ENCODE measurements around the gene TARS3. TPM values are rescaled to one million over a fixed set of nuclear protein-coding genes. Genes with fewer than 3 reads are reported as not detected.
"Not testable (repeated sequence)": the region's sequence is repeated elsewhere in the genome, so short reads cannot be mapped to it uniquely, and the experiment has no call there.

Gene TARS3
- total RNA-seq, 2 donors from 2014 or later = 12.6 to 14.2 TPM

DNA sequence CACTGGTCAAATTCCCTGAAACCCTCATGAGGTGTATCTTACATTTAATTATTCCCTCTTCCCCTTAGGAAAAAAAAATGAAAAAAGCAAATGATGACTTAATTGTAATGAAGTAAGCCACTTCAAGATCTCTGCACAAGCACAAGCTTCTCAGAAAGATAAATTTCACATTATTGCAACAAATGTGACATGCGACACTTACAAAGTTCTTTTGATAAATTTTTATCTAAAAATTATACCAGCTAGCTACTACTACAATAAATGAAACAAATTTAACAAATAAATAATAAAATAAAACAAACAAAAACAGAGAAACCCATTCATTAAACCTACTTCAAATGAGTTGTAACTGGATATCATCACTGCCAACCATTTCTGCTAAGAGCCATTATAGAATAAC lies 62.1 kb downstream of the TARS3 start:
- DNase-seq = no peak
- no peak for ATAC-seq (replicated peaks in 1 of 2)
- Mint-ChIP-seq H3K4me3 (no peak overlapping the region), H3K27me3 (ENCODE audit: low read depth) (no peaks in the 10 kb centered on the region), H3K27ac (no peak overlapping the region), H3K9me3 (no peaks in the 10 kb centered on the region), H3K4me1 (ENCODE audit: low read depth) (peaks cover 7% of the 10 kb centered on the region), H3K36me3 (ENCODE audit: insufficient read depth in 2 of 2) (no peaks in the 10 kb centered on the region)

DNA sequence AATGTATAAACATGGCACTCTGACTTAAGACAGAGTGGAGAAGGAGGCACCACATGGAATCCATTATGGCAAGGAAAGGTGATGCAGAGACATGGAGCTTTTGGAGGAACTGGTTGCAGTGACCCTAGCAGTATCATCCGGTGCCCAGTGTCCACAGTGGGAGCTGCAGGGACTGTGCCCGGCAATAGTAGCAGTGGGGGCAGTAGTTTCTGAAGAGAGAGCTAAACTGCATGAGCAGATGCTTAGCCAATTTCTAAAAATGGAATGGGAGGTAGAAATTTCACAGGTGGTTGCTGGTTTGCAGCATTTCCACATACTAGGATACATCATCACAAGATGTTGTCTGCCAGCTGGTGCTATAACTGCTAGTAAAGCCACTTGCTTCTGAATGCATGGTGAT lies 64.3 kb downstream of the TARS3 start:
- no peak overlapping the region for H3K4me3 Mint-ChIP-seq
- no peaks in the 10 kb centered on the region for H3K27me3 Mint-ChIP-seq (ENCODE audit: low read depth)
- ATAC-seq (replicated peaks in 1 of 2) (no peak), DNase-seq (no peak)
- H3K27ac Mint-ChIP-seq = no peak overlapping the region
- H3K9me3 Mint-ChIP-seq = no peaks in the 10 kb centered on the region
- H3K36me3 Mint-ChIP-seq (ENCODE audit: insufficient read depth in 2 of 2) = no peaks in the 10 kb centered on the region
- peaks cover 7% of the 10 kb centered on the region for H3K4me1 Mint-ChIP-seq (ENCODE audit: low read depth)

GRCh38 chr15:101657968-101658784 lies 66.1 kb downstream of the TARS3 start:
- no peaks in the 10 kb centered on the region for H3K27me3 Mint-ChIP-seq (ENCODE audit: low read depth)
- no peak overlapping the region for H3K4me3 Mint-ChIP-seq
- no peak for ATAC-seq (replicated peaks in 1 of 2)
- no peaks in the 10 kb centered on the region for H3K36me3 Mint-ChIP-seq (ENCODE audit: insufficient read depth in 2 of 2)
- no peaks in the 10 kb centered on the region for H3K9me3 Mint-ChIP-seq
- DNase-seq = no peak
- H3K4me1 Mint-ChIP-seq (ENCODE audit: low read depth) = peaks cover 14% of the 10 kb centered on the region
- no peak overlapping the region for H3K27ac Mint-ChIP-seq

GRCh38 chr15:101657171-101657570 lies 67.1 kb downstream of the TARS3 start:
- Mint-ChIP-seq H3K4me1 (ENCODE audit: low read depth) (peaks cover 14% of the 10 kb centered on the region), H3K27ac (no peak overlapping the region), H3K27me3 (ENCODE audit: low read depth) (no peaks in the 10 kb centered on the region), H3K4me3 (no peak overlapping the region), H3K36me3 (ENCODE audit: insufficient read depth in 2 of 2) (no peaks in the 10 kb centered on the region), H3K9me3 (no peaks in the 10 kb centered on the region)
- ATAC-seq (replicated peaks in 1 of 2) (no peak), DNase-seq (no peak)

DNA sequence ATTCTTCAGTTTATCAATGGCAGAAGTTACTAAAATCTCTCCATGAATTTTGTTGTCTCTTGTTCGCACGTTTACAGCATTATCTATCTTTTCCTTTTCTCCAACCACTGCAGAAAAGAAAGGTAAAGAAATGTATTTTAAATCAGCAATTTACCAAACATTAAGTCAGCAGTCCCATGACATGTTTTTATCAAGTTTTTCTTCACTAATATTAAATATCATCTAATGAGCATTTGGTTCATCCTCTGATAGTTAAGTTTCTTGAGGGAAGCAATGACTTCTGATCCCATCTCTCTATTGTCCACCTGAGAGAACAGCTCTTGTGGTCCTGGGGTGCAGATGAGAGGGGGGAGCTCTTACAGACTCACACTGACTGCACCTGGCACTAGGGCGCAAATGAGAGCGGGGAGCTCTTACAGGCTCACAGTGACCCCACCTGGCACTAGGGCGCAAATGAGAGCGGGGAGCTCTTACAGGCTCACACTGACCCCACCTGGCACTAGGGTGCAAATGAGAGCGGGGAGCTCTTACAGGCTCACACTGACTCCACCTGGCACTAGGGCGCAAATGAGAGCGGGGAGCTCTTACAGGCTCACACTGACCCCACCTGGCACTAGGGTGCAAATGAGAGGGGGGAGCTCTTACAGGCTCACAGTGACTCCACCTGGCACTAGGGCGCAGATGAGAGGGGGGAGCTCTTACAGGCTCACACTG lies 69.5 kb downstream of the TARS3 start:
- not testable (repeated sequence) for ATAC-seq (replicated peaks in 1 of 2); H3K9me3 Mint-ChIP-seq; H3K36me3 Mint-ChIP-seq (ENCODE audit: insufficient read depth in 2 of 2); H3K27me3 Mint-ChIP-seq (ENCODE audit: low read depth)
- peak overlapping the region; percentile 29 to 99 for H3K4me3 Mint-ChIP-seq
- peak overlapping the region; percentile 89 for H3K27ac Mint-ChIP-seq
- DNase-seq = peak in 1 of 2 donors; percentile 38
- peaks cover 32% of the 10 kb centered on the region for H3K4me1 Mint-ChIP-seq (ENCODE audit: low read depth)

GRCh38 chr15:101654171-101654570 lies 70.1 kb downstream of the TARS3 start:
- DNase-seq (no peak), ATAC-seq (replicated peaks in 1 of 2) (no peak)
- Mint-ChIP-seq H3K27me3 (ENCODE audit: low read depth) (no peaks in the 10 kb centered on the region), H3K9me3 (no peaks in the 10 kb centered on the region), H3K4me3 (peak overlapping the region; percentile 29 to 99), H3K27ac (peak overlapping the region; percentile 89), H3K4me1 (ENCODE audit: low read depth) (peaks cover 38% of the 10 kb centered on the region), H3K36me3 (ENCODE audit: insufficient read depth in 2 of 2) (peaks cover 2 to 7% of the 10 kb centered on the region in 2 donors)

GRCh38 chr15:101652786-101653430 lies 71.4 kb downstream of the TARS3 start:
- ATAC-seq (replicated peaks in 1 of 2) = no peak
- Mint-ChIP-seq H3K9me3 (no peaks in the 10 kb centered on the region), H3K27me3 (ENCODE audit: low read depth) (no peaks in the 10 kb centered on the region), H3K27ac (peak overlapping the region; percentile 91), H3K36me3 (ENCODE audit: insufficient read depth in 2 of 2) (peaks cover 2 to 12% of the 10 kb centered on the region in 2 donors), H3K4me3 (peak overlapping the region; percentile 89 to 99), H3K4me1 (ENCODE audit: low read depth) (peaks cover 51% of the 10 kb centered on the region)
- no peak for DNase-seq

DNA sequence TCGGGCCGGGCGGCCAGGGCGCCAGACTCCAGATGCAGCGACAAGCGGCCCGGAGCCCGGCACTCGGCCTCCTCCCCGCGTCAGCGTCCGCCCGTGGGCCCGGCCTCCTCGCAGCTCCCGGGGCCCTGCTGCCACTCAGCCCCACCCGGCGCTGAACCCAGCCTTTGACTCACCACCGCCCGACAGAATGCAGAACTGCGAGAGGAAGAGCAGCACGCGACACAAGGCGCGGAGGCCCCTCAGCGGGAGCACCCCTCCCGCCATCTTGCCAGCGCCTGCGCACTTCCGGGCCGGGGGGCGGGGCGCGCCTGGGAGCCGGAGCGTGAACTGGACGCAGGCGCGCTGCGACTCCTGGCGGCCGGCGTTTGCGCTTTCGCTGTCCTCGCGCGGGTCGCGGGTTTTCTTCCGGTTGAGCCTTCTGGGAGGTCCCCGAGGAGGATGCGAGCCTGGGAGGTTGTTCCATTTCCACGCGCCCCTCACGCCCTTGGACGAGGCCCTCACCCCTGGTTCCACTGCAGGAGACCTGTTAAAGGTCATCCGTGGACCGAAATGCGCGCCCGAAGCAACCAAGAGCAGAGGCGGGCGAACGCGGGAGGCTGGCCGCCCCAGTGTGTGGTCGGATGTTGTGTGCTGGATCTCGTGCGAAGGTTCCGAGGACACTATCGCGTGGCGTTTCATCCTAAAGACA lies 72.0 kb downstream of the TARS3 start, which contains the start of gene TM2D3:
TM2D3 (minus strand) TSS at position 284 of the 688 bp plus-strand sequence; CDS start at position 264, 20 bp downstream.
- H3K9me3 Mint-ChIP-seq = no peaks in the 10 kb centered on the region
- DNase-seq = peak; percentile 96 to 99
- peak within 1 kb of the TSS; percentile 89 to 99 for H3K4me3 Mint-ChIP-seq
- no peaks in the 10 kb centered on the region for H3K27me3 Mint-ChIP-seq (ENCODE audit: low read depth)
- peak within 1 kb of the TSS; percentile 99 for H3K27ac Mint-ChIP-seq
- ATAC-seq (replicated peaks in 1 of 2) = peak; percentile 96 to 97
- peaks cover 51% of the 10 kb centered on the region for H3K4me1 Mint-ChIP-seq (ENCODE audit: low read depth)
- peaks cover 2 to 12% of the 10 kb centered on the region in 2 donors for H3K36me3 Mint-ChIP-seq (ENCODE audit: insufficient read depth in 2 of 2)

DNA sequence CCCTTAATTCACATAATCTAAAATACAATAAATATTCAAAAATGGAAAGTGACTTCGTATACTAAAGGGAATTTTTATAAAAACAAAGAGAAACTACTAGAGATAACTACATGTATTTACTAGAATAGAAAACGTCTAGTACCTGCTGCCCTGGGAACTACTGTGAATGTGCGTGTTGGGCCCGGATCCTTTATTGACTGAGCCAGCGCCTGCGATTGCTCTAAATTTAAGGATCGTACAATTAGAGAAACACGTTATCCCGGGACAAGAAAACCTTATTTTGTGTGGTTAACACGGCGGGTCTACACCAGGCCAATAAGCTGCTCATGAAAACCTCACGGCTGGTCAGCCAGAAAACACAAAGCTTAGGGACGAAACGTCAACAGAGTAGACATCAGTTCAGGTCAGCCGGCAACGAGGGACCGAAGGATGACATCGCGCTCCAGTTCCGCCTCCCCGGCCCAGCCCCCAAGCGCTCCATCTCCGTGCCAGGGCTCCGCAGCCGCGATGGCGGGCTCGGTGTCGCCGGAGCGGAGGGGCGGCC lies 72.6 kb downstream of the TARS3 start:
- Mint-ChIP-seq H3K4me1 (ENCODE audit: low read depth) (peaks cover 51% of the 10 kb centered on the region), H3K27me3 (ENCODE audit: low read depth) (no peaks in the 10 kb centered on the region), H3K27ac (peak overlapping the region; percentile 99), H3K36me3 (ENCODE audit: insufficient read depth in 2 of 2) (peaks cover 4 to 12% of the 10 kb centered on the region in 2 donors), H3K9me3 (no peaks in the 10 kb centered on the region), H3K4me3 (peak overlapping the region; percentile 89 to 99)
- ATAC-seq (replicated peaks in 1 of 2) (peak; percentile 58 to 61), DNase-seq (peak in 1 of 2 donors; percentile 17)

GRCh38 chr15:101650145-101650544 lies 74.1 kb downstream of the TARS3 start:
- no peak for DNase-seq
- H3K4me1 Mint-ChIP-seq (ENCODE audit: low read depth) = peaks cover 51% of the 10 kb centered on the region

GRCh38 chr15:101648356-101648755 lies 75.9 kb downstream of the TARS3 start:
- Mint-ChIP-seq H3K27ac (peak overlapping the region; percentile 72), H3K4me3 (no peak overlapping the region), H3K4me1 (ENCODE audit: low read depth) (peaks cover 48% of the 10 kb centered on the region), H3K9me3 (no peaks in the 10 kb centered on the region), H3K36me3 (ENCODE audit: insufficient read depth in 2 of 2) (peaks cover 13 to 24% of the 10 kb centered on the region in 2 donors), H3K27me3 (ENCODE audit: low read depth) (no peaks in the 10 kb centered on the region)
- ATAC-seq (replicated peaks in 1 of 2) (no peak), DNase-seq (no peak)

More at GRCh38 chr15:101650145-101650544, 74.1 kb downstream of the TARS3 start:
- Mint-ChIP-seq H3K27me3 (ENCODE audit: low read depth) (no peaks in the 10 kb centered on the region), H3K9me3 (no peaks in the 10 kb centered on the region), H3K4me3 (peak overlapping the region; percentile 89 to 99), H3K36me3 (ENCODE audit: insufficient read depth in 2 of 2) (peaks cover 9 to 17% of the 10 kb centered on the region in 2 donors), H3K27ac (peak overlapping the region; percentile 99)
- no peak for ATAC-seq (replicated peaks in 1 of 2)

DNA sequence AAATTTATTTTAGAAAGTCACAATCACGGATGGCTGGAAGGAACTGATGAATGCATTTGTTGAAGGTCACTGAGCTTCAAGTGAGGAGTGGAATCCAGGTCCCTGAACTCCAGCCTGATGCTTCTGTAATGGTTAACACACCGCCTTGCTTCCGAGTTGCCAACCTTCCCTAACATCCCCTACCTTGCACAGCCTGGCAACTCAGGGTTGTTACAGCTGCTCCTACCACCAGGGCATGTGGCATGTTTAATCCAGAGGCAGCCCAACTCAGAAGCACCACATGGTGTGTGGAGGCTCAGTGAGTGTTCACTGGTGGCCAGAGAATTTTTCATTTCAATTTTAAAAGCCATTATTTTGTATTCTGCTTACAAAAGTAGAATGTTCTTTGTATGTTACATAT lies 77.0 kb downstream of the TARS3 start:
- DNase-seq (no peak), ATAC-seq (replicated peaks in 1 of 2) (no peak)
- H3K27ac Mint-ChIP-seq = peak overlapping the region; percentile 63
- H3K36me3 Mint-ChIP-seq (ENCODE audit: insufficient read depth in 2 of 2) = peaks cover 13 to 28% of the 10 kb centered on the region in 2 donors
- no peak overlapping the region for H3K4me3 Mint-ChIP-seq
- no peaks in the 10 kb centered on the region for H3K9me3 Mint-ChIP-seq
- no peaks in the 10 kb centered on the region for H3K27me3 Mint-ChIP-seq (ENCODE audit: low read depth)
- peaks cover 53% of the 10 kb centered on the region for H3K4me1 Mint-ChIP-seq (ENCODE audit: low read depth)
